GM12873 (cell line): ENCODE data around the gene OR10V1.
A peak's percentile ranks its signal among the peaks of the same experiment; 100 is the strongest.

ENCODE experiments used
- TF ChIP-seq, protein P1 (sequence below): IDR thresholded peaks from 2 replicates; pipeline ENCODE4 v1.5.1; 2012; ENCODE audit warnings: low read depth, mild to moderate bottlenecking, moderate library complexity, low read length, control low read depth; ENCODE audit not compliant: insufficient read depth; ENCODE audit errors: missing control alignments

The OR10V1 gene

DNA sequence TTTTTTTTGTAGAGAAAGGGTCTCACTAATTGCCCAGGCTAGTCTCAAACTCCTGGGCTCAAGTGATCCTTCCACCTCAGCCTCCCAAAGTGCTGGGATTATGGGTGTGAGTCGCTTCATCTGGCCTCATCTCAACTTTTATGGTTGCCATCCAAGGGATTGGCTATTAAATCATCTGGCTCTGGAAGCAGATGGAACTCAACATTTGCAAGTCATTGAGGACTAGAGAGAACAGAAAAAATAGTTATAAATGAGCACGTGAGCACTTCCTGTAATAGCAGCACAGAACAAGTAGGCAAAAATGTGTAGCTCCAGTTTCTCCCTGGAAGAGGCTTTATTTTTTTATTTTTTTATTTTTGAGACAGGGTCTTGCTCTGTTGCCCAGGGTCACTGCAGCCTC, 22.5 kb downstream of the OR10V1 start:
- TF ChIP-seq, protein P1, sequence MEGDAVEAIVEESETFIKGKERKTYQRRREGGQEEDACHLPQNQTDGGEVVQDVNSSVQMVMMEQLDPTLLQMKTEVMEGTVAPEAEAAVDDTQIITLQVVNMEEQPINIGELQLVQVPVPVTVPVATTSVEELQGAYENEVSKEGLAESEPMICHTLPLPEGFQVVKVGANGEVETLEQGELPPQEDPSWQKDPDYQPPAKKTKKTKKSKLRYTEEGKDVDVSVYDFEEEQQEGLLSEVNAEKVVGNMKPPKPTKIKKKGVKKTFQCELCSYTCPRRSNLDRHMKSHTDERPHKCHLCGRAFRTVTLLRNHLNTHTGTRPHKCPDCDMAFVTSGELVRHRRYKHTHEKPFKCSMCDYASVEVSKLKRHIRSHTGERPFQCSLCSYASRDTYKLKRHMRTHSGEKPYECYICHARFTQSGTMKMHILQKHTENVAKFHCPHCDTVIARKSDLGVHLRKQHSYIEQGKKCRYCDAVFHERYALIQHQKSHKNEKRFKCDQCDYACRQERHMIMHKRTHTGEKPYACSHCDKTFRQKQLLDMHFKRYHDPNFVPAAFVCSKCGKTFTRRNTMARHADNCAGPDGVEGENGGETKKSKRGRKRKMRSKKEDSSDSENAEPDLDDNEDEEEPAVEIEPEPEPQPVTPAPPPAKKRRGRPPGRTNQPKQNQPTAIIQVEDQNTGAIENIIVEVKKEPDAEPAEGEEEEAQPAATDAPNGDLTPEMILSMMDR, result no peak

DNA sequence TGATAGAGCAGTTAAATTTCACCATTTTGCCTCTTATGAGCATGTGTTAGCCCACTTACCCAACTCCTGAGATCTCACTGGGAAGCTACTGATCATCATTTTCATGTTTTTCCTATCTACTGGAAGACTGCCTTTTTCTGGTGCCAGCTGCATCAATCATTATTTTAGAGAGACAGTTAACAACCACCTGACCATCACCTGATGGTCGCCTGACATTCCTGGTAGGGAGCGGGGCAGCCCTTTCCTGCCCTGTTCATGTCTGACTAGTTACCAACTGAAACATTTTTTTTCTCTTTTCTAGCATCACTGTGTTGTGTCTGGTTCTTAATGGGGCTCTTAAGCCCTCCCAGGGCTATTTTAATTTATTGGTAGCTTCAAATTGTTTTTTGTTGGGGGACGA, 24.6 kb downstream of the OR10V1 start:
- TF ChIP-seq, protein P1, result no peak

DNA sequence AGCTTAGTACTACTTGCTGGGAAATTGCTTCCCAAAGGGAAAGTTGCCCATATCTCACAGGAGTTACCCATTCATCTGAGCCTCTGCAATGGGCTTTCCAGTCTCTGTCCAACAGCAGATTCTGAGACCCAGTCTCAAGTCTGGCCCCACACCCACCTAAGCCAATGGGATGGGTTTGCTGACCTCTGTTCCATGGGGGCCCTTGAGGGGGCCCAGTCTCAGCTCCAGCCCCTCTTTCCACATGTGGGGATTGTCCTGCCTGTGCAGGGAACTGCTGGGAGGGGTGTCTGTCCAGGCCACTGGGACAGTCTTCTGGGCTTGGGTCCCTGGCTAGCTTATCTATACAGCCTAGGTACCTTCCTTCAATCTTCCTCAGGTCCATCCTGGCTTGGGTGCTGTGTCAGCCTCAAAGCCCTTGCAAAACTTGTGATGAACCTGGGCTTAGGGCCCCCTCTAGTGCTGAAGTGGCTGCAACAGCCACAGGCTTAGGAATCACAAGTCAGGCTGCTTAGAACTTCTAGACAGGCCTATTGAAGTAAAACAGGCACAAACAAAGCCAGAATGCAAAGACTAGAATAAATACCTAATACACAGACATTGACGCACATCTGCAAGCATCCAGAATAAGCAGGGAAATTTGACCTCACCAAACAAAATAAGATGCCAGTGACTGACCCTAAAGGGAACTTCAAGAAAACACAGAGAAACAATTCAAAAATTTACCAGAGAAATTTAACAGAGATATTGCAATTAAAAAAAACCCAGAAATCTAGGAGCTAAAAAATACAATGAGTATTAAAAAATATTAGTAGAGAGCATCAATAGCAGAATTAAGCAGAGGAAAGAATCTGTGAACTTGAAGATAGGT, 33.1 kb downstream of the OR10V1 start:
- TF ChIP-seq, protein P1, result peak; percentile 81

DNA sequence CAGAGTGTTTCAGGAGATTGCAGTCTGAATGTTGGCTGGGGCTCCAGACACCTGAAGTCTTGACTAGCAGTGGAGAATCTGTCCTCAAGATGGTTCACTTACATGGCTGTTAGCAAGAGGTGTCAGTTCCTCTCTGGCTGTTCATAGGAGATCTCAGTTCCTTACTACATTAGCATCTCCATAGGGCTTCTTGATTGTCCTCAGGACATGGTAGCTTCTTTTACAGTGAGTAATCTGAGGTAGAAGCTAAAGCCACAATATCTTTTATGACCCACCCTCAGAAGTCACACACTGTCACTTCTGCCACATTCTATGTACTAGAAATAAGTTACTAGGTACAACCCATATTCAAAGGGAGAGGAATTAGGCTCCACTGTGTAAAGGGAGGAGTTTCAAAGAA, 34.3 kb downstream of the OR10V1 start:
- TF ChIP-seq, protein P1, result no peak

DNA sequence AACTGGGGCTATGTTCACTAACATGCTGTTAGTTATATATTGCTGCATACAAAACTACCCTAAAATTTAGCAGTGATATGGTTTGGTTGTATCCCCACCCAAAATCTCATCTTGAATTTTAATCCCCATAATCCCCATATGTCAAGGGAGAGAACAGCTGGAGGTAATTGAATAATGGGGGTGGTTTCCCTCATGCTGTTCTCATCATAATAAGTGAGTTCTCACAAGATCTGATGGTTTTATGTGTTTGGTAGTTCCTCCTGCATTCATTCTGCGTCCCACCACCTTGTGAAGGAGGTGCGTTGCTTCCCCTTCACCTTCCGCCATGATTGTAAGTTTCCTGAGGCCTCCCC, 34.9 kb downstream of the OR10V1 start:
- TF ChIP-seq, protein P1, result no peak

DNA sequence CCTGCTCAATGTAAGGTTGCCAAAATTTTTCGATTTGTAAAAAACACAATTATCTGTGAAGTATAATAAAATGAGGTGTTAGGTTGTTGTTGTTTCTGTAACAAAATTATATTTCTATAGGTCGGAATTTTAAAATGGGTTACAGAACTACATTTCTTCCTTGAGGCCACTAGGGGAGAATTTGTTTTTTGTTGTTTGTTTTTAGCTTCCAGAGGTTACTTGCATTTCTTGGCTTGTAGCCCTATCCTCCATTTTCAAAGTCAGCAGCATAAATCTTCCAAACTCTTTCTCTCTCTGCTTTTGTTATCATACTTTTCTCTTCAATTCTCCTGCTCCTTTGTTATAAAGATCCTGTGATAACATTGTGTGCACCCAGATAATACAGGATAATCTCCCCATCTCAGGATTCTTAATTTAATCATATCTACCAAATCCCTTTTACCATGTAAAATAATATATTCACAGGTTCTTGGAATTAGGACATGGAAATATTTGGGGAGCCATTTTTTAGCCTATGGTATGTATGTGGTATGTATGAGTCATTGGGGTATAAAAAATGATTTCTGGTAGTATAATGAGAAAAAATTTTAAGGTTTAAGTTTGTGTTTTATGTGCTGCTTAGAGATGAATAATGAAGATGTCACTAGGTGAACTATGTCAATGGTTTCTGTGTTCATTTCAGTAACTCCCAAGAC, 35.4 kb downstream of the OR10V1 start:
- TF ChIP-seq, protein P1, result peak; percentile 9

DNA sequence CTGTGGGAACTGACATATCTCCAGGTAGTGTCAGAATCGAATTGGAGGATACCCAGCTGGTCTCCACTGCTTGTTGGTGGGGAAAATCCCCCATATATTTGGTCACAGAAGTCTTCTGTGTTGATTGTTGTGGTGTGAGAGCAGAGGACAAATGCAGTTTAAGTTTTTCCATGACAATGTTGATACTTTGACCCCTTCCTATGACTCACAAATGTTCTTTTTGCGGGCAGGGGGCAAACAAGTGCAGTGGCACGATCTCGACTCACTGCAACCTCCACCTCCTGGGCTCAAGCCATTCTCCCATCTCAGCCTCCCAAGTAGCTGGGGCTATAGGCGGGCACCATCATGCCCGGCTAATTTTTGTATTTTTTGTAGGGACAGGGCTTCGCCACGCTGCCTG, 37.4 kb downstream of the OR10V1 start:
- TF ChIP-seq, protein P1, result no peak
